H1 (cell line): ENCODE results near the gene FSTL4. TPM values are rescaled to one million over a fixed set of nuclear protein-coding genes. Genes with fewer than 3 reads are reported as not detected.

Experiments used
- CTCF ChIA-PET: fragments of 300-600 bp; sonication (Branson Sonifier 250); formaldehyde crosslinking; loops from one replicate; lab custom pipeline; 2021; ENCODE audit not compliant: partially characterized antibody; lab: Charles Lee
- POLR2A ChIA-PET: fragments of 300-600 bp; sonication (Branson Sonifier 250); formaldehyde crosslinking; loops from one replicate; lab custom pipeline; 2021; ENCODE audit warnings: inconsistent platforms; ENCODE audit not compliant: partially characterized antibody; lab: Charles Lee
- DNase-seq, 2 experiments: peaks; one replicate each; pipeline versions ENCODE4 v3.0.0 to v3.0.0-alpha.2; 2010 to 2022; ENCODE audit warnings: low spot score in 2 of 2, low read depth in 1 of 2, mixed read lengths in 1 of 2
- FAIRE-seq: peaks from 2 replicates; lab custom pipeline; 2011; peaks lifted over from hg19 to GRCh38; lab: Jason Lieb, UNC
- H2AFZ ChIP-seq: 2 replicates; pipeline ENCODE4 v1.8.1; 2012; ENCODE audit warnings: low read length, inconsistent platforms
- H2AK5ac ChIP-seq: 2 replicates; pipeline ENCODE4 v1.6.1; 2013; ENCODE audit warnings: low read depth, low read length
- H2BK120ac ChIP-seq: replicated peaks from 2 replicates; pipeline ENCODE3; 2013; ENCODE audit warnings: low read depth, low read length, inconsistent platforms
- H2BK12ac ChIP-seq: 2 replicates; pipeline ENCODE4 v1.6.1; 2013; ENCODE audit warnings: low read depth, low read length
- H2BK15ac ChIP-seq: 2 replicates; pipeline ENCODE4 v1.6.1; 2013; ENCODE audit warnings: low read length
- H2BK20ac ChIP-seq: 2 replicates; pipeline ENCODE4 v1.6.1; 2013; ENCODE audit warnings: low read length
- H2BK5ac ChIP-seq: 2 replicates; pipeline ENCODE4 v1.6.1; 2013; ENCODE audit warnings: low read depth, low read length
- H3K14ac ChIP-seq: 2 replicates; pipeline ENCODE4 v1.6.1; 2013; ENCODE audit warnings: inconsistent platforms; ENCODE audit not compliant: insufficient read length
- H3K18ac ChIP-seq: 2 replicates; pipeline ENCODE4 v1.6.1; 2013; ENCODE audit warnings: low read length; ENCODE audit errors: extremely low read depth
- H3K23ac ChIP-seq: 2 replicates; pipeline ENCODE4 v1.6.1; 2013; ENCODE audit warnings: inconsistent platforms; ENCODE audit not compliant: insufficient read length
- H3K23me2 ChIP-seq: 2 replicates; pipeline ENCODE4 v1.6.1; 2013; ENCODE audit warnings: low read depth, low read length
- H3K27ac ChIP-seq: 2 replicates; pipeline ENCODE4 v1.6.1; 2011; ENCODE audit warnings: low read depth, low read length, inconsistent platforms
- H3K27me3 ChIP-seq, 4 experiments: replicated peaks in 1 of 4; 1 replicate in 1 of 4; 2 replicates in 3 of 4; pipeline versions ENCODE4 v1.6.1 to v1.8.1; 2011 to 2013; ENCODE audit warnings: low read length in 3 of 4, mild to moderate bottlenecking in 3 of 4, inconsistent platforms in 2 of 4, mixed read lengths in 2 of 4, moderate library complexity in 1 of 4; ENCODE audit not compliant: control insufficient read depth in 3 of 4, insufficient read depth in 3 of 4; ENCODE audit errors: extremely low read depth in 1 of 4
- H3K36me3 ChIP-seq, 4 experiments: 2 replicates each; pipeline versions ENCODE4 v1.6.1 to v1.8.1; 2011 to 2013; ENCODE audit warnings: mild to moderate bottlenecking in 4 of 4, low read length in 3 of 4, moderate library complexity in 2 of 4, control low read depth in 1 of 4, inconsistent platforms in 1 of 4; ENCODE audit not compliant: insufficient read depth in 4 of 4, control insufficient read depth in 2 of 4
- H3K4ac ChIP-seq: replicated peaks from 2 replicates; pipeline ENCODE3; 2013; ENCODE audit warnings: low read length, low read depth, mixed read lengths, inconsistent platforms; ENCODE audit not compliant: insufficient read length
- H3K4me1 ChIP-seq, 4 experiments: replicated peaks in 1 of 4; 1 replicate in 1 of 4; 2 replicates in 3 of 4; pipeline versions ENCODE4 v1.6.1 to v1.8.1; 2011 to 2013; ENCODE audit warnings: low read length in 3 of 4, inconsistent platforms in 2 of 4, mixed read lengths in 1 of 4; ENCODE audit not compliant: insufficient read depth in 4 of 4, control insufficient read depth in 3 of 4
- H3K4me2 ChIP-seq, 2 experiments: 2 replicates each; pipeline versions ENCODE4 v1.6.1 to v1.8.1; 2011 to 2013; ENCODE audit warnings: low read depth in 2 of 2, low read length in 2 of 2, control low read depth in 1 of 2, inconsistent platforms in 1 of 2, mild to moderate bottlenecking in 1 of 2; ENCODE audit not compliant: insufficient read depth in 1 of 2
- H3K4me3 ChIP-seq, 4 experiments: fragments of 200-600, 300-600 bp in 1 of 4; sonication (generic), shearing (Covaris generic), sonication (Bioruptor Twin) in 1 of 4; 2 replicates each; pipeline versions ENCODE4 v1.5.1 to v1.8.1; 2011 to 2016; ENCODE audit warnings: low read length in 4 of 4, low read depth in 3 of 4, control low read depth in 2 of 4, inconsistent platforms in 2 of 4, mild to moderate bottlenecking in 2 of 4, mixed read lengths in 1 of 4, moderate library complexity in 1 of 4; ENCODE audit not compliant: insufficient read depth in 2 of 4; ENCODE audit errors: extremely low read depth in 1 of 4
- H3K56ac ChIP-seq: replicated peaks from 2 replicates; pipeline ENCODE3; 2013; ENCODE audit warnings: low read depth, mild to moderate bottlenecking, mixed read lengths, low read length, inconsistent platforms; ENCODE audit not compliant: insufficient read length
- H3K79me1 ChIP-seq: 2 replicates; pipeline ENCODE4 v1.6.1; 2013; ENCODE audit warnings: low read depth, low read length, control low read depth
- H3K79me2 ChIP-seq, 2 experiments: 2 replicates each; pipeline versions ENCODE4 v1.6.1 to v1.8.1; 2012 to 2013; ENCODE audit warnings: low read length in 2 of 2, mild to moderate bottlenecking in 2 of 2, inconsistent platforms in 1 of 2; ENCODE audit not compliant: insufficient read depth in 2 of 2, control insufficient read depth in 1 of 2
- H3K9ac ChIP-seq, 4 experiments: replicated peaks in 1 of 4; 1 replicate in 1 of 4; 2 replicates in 3 of 4; pipeline versions ENCODE4 v1.6.1 to v1.8.1; 2011 to 2013; ENCODE audit warnings: low read depth in 3 of 4, low read length in 3 of 4, control low read depth in 2 of 4, mild to moderate bottlenecking in 2 of 4, moderate library complexity in 2 of 4, inconsistent platforms in 1 of 4; ENCODE audit errors: extremely low read depth in 1 of 4
- H3K9me3 ChIP-seq, 2 experiments: 2 replicates each; pipeline versions ENCODE4 v1.6.1 to v1.8.1; 2012 to 2013; ENCODE audit warnings: mild to moderate bottlenecking in 2 of 2, moderate library complexity in 2 of 2, control low read depth in 1 of 2, inconsistent platforms in 1 of 2, low read depth in 1 of 2, low read length in 1 of 2, mixed read lengths in 1 of 2; ENCODE audit not compliant: insufficient read depth in 2 of 2
- H4K20me1 ChIP-seq, 2 experiments: replicated peaks in 1 of 2; 2 replicates each; pipeline versions ENCODE3 to v1.8.1; 2011 to 2013; ENCODE audit warnings: inconsistent platforms in 2 of 2, low read length in 2 of 2, mild to moderate bottlenecking in 1 of 2; ENCODE audit not compliant: insufficient read depth in 2 of 2, control insufficient read depth in 1 of 2
- H4K5ac ChIP-seq: 2 replicates; pipeline ENCODE4 v1.6.1; 2013; ENCODE audit warnings: low read length, low read depth, mixed read lengths, inconsistent platforms; ENCODE audit not compliant: insufficient read length
- H4K8ac ChIP-seq: 2 replicates; pipeline ENCODE4 v1.8.0; 2013; ENCODE audit warnings: mild to moderate bottlenecking, moderate library complexity, low read length, inconsistent platforms; ENCODE audit not compliant: insufficient read depth; ENCODE audit errors: extremely low read depth
- H4K91ac ChIP-seq: replicated peaks from 2 replicates; pipeline ENCODE3; 2013; ENCODE audit warnings: low read length, mixed read lengths, inconsistent platforms; ENCODE audit not compliant: insufficient read length
- CTCF ChIP-seq, 3 experiments: IDR thresholded peaks; 1 replicate in 2 of 3; 2 replicates in 1 of 3; pipeline versions ENCODE4 v1.5.1 to v1.6.1; 2011; ENCODE audit warnings: low read length in 3 of 3, mild to moderate bottlenecking in 3 of 3, inconsistent platforms in 2 of 3, low read depth in 1 of 3, moderate library complexity in 1 of 3; ENCODE audit not compliant: insufficient read depth in 1 of 3; ENCODE audit errors: control extremely low read depth in 1 of 3
- GABPA ChIP-seq: IDR thresholded peaks from 2 replicates; pipeline ENCODE4 v1.6.1; 2011; ENCODE audit warnings: mild to moderate bottlenecking, low read length, moderate library complexity, borderline replicate concordance; ENCODE audit not compliant: insufficient read depth
- MAX ChIP-seq: IDR thresholded peaks from 2 replicates; pipeline ENCODE4 v1.6.1; 2012; ENCODE audit warnings: inconsistent platforms
- RAD21 ChIP-seq, 2 experiments: IDR thresholded peaks in 1 of 2; conservative IDR thresholded peaks in 1 of 2; 2 replicates each; pipeline ENCODE4 v1.6.1; 2011; ENCODE audit warnings: low read depth in 2 of 2, low read length in 2 of 2, improper control_type of control experiment in 1 of 2, inconsistent platforms in 1 of 2, mild to moderate bottlenecking in 1 of 2, moderate library complexity in 1 of 2
- TBP ChIP-seq: IDR thresholded peaks from 2 replicates; pipeline ENCODE4 v1.6.1; 2011; ENCODE audit warnings: low read depth, low read length, improper control_type of control experiment
- YY1 ChIP-seq: IDR thresholded peaks from 2 replicates; pipeline ENCODE4 v1.6.1; 2011; ENCODE audit warnings: low read depth, mild to moderate bottlenecking, low read length
- WGBS, 2 experiments: shearing (Covaris generic) in 1 of 2; methylation state at CpG; one replicate each; pipeline versions ENCODE4 v1.1.6 to v1.1.7; 2013 to 2015; ENCODE audit warnings: low lambda C conversion rate in 2 of 2, mixed read lengths in 2 of 2, inconsistent platforms in 1 of 2, low coverage in 1 of 2, missing lambda C conversion rate in 1 of 2; ENCODE audit not compliant: insufficient replicate concordance in 2 of 2, insufficient coverage in 1 of 2, insufficient read length in 1 of 2; ENCODE audit errors: extremely low coverage in 1 of 2, missing lambda C conversion rate in 1 of 2; 5-methylcytosine and 5-hydroxymethylcytosine counted together
- polyA plus RNA-seq, 7 experiments: library from polyadenylated mRNA; depleted of rRNA in 3 of 7; stranded (reverse) in 5 of 7; unstranded in 2 of 7; fragments of >200 nt in 5 of 7; fragments of 200-250 nt in 2 of 7; gene quantifications; 1 replicate in 5 of 7; 2 replicates in 1 of 7; 4 replicates in 1 of 7; pipeline versions ENCODE4 v1.2.1 to v1.2.3, GENCODE V29; 2011 to 2013; ENCODE audit warnings: missing spikeins in 2 of 7, mixed read lengths in 2 of 7
- total RNA-seq: library from RNA; stranded (reverse); fragmentation: NEBNext Ultra II Directional; extraction: Animal tissue kit (Norgen Biotek cat#: 25700); gene quantifications from 2 replicates; pipeline ENCODE4 v1.2.1, GENCODE V29; 2021

Gene FSTL4
- total and polyA plus RNA-seq, 2 of the 8 experiments (the other 6 are each of a cell fraction or from before 2014, with no cell fraction given): 3.1 to 4.1 TPM

DNA sequence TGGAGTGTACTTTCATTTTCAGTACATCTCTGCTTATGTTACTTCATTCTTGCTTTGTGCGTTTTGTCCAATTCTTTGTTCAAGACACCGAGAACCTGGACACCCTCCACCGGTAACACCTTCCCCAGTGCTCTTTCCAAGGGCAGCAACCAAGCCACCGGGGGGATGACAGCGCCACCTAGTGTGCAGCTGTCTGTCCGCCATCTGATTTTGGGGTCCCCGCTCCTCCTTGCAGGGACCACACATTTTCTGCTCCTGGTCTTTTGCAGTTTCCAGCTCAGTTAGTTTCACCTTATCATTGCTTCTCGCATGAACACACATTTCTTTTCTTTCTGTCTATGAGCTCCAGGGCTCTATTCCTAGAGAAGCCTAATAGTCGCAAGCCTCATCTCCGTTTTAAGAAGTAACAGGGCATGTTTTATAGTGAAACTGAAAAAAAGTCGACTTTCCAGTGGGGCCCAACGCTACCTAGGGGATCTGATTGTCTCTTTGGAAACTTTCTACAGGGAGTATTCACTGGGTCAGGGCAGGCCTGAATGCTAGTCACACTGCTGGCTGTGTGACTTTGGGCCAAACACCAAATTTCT, 152.1 kb downstream of the FSTL4 start:
- Histone ChIP-seq H3K79me1 (no peaks in the 10 kb centered on the region), H3K18ac (no peak overlapping the region), H3K79me2 (no peaks in the 10 kb centered on the region), H3K23ac (no peak overlapping the region), H3K4me2 (no peak overlapping the region), H3K4me3 (no peak overlapping the region), H3K4ac (no peak overlapping the region), H2BK12ac (no peak overlapping the region), H2AFZ (no peak overlapping the region; the same call in 1 of the 2 replicates), H3K9ac (peak overlapping the region in 1 of 4 experiments; percentile 10; a peak in 2 of 7 replicates), H3K27me3 (no peaks in the 10 kb centered on the region), H4K5ac (no peak overlapping the region), H2BK120ac (no peak overlapping the region), H3K23me2 (no peaks in the 10 kb centered on the region), H4K20me1 (no peaks in the 10 kb centered on the region), H3K56ac (no peak overlapping the region), H4K91ac (no peak overlapping the region), H2BK5ac (no peak overlapping the region), H3K36me3 (no peaks in the 10 kb centered on the region), H2BK20ac (no peak overlapping the region), H3K4me1 (peaks cover 0 to 5% (median 2%) of the 10 kb centered on the region in 4 experiments; a peak in 2 of 7 replicates), H3K14ac (no peak overlapping the region), H3K27ac (no peak overlapping the region), H3K9me3 (no peaks in the 10 kb centered on the region), H2AK5ac (no peak overlapping the region), H4K8ac (no peak overlapping the region), H2BK15ac (no peak overlapping the region)
- TF ChIP-seq YY1: 0 out of 2 replicates have a peak, but pooled peaks have one; percentile 49
- TF ChIP-seq GABPA: 0 out of 2 replicates have a peak, but pooled peaks have one; percentile 17
- 0 out of 2 replicates have a peak, but pooled peaks have one; percentile 29 for TF ChIP-seq MAX
- no peak for TF ChIP-seq TBP
- peak; percentile 89 to 90 for TF ChIP-seq RAD21 (IDR thresholded peaks at IDR 0.05 in 1 of 2, conservative IDR thresholded peaks at IDR 0.05 in 1 of 2; ENCODE audit: low read depth in 2 of 2, low read length in 2 of 2)
- peak; percentile 94 to 97 (median 96) for TF ChIP-seq CTCF (IDR thresholded peaks at IDR 0.05; ENCODE audit: control extremely low read depth in 1 of 3, insufficient read depth in 1 of 3, low read depth in 1 of 3, low read length in 3 of 3)
- peak; percentile 31 to 90 for DNase-seq
- CTCF ChIA-PET: interaction anchor here (0.5 to 11.3 kb wide), 50 partner anchors 7 to 485 kb away, joined by 3 to 218 read pairs (median 4); no protein-coding TSS in a partner anchor
- FAIRE-seq: peak; percentile 92
- 50% methylated on average over 12 of the region's 12 CpGs; no CpG with 5 or more reads in 1 of the 2 experiments for WGBS, 2 experiments
- POLR2A ChIA-PET: interaction anchor here (1.3 kb wide), 1 partner anchor 37 kb away, joined by 3 read pairs; no protein-coding TSS in a partner anchor
